IPS-NIHi11 (cell line): ENCODE measurements around the gene TSPEAR.
A peak's percentile ranks its signal among the peaks of the same experiment; 100 is the strongest.
"Not testable (repeated sequence)": the region's sequence is repeated elsewhere in the genome, so short reads cannot be mapped to it uniquely, and the experiment has no call there.

Source experiments
- DNase-seq: peaks from one replicate; pipeline ENCODE4 v3.0.0; 2012; ENCODE audit warnings: mixed read lengths, low spot score

Gene TSPEAR

DNA sequence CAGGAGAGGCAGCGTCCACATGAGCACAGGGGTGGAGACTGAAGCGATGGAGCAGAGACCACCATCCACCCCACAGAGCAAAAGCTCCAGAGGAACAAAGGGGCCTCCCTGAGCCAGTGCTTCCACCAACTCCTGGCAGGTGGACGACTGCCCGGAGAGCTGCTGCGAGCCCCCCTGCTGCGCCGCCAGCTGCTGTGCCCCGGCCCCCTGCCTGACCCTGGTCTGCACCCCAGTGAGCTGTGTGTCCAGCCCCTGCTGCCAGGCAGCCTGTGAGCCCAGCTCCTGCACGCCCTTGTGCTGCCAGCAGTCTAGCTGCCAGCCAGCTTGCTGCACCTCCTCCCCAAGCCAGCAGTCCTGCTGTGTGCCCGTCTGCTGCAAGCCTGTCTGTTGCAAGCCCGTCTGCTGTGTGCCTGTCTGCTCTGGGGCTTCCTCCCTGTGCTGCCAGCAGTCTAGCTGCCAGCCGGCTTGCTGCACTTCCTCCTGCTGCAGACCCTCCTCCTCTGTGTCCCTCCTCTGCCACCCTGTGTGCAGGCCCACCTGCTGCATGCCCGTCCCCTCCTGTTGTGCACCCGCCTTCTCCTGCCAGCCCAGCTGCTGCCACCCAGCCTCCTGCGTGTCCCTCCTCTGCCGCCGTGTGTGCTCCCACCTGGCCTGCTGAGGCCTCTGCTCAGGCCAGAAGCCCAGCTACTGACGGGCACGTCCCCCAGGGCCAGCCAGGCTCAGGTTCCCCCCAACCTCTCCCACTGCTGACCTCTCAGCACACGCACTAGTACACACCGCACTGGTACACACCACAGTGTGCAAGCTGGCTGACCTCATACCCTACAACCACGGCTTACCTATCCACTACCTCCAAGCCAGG lies 9.0 kb downstream of the TSPEAR start:
- no peak for DNase-seq

DNA sequence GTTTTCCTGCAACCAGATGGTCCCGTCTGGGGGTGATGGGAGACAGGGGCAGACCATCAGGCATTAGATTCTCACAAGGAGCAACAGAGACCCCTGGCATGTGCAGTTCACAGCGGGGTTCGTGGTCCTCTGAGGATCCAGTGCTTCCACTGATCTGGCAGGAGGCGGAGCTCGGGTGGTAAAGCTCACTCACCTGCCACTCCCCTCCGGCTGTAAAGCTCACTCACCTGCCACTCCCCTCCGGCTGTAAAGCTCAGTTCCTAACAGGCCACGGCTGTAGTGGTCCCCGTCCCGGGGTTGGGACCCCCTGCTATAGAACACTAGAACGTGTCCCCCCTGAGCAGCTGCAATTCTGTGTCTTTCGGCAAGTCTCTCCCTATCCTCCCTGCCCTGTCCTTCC lies 9.8 kb downstream of the TSPEAR start:
- DNase-seq, result no peak

DNA sequence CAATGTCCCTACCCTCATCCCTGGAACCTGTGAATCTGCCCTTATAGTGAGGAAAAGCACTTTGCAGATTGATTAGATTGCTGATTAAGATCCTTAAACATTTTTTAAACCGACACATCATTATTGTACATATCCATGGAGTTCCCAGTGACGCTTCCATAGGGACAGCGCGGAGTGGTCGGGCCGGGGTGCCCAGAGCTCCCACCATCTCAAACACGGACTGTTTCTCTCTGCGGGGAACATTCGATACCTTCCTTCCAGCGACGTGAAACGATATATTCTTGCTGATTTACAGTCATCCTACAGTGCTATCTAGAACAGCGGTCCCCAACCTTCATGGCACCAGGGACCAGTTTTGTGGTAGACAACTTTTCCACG lies 10.4 kb downstream of the TSPEAR start:
- DNase-seq, result no peak

DNA sequence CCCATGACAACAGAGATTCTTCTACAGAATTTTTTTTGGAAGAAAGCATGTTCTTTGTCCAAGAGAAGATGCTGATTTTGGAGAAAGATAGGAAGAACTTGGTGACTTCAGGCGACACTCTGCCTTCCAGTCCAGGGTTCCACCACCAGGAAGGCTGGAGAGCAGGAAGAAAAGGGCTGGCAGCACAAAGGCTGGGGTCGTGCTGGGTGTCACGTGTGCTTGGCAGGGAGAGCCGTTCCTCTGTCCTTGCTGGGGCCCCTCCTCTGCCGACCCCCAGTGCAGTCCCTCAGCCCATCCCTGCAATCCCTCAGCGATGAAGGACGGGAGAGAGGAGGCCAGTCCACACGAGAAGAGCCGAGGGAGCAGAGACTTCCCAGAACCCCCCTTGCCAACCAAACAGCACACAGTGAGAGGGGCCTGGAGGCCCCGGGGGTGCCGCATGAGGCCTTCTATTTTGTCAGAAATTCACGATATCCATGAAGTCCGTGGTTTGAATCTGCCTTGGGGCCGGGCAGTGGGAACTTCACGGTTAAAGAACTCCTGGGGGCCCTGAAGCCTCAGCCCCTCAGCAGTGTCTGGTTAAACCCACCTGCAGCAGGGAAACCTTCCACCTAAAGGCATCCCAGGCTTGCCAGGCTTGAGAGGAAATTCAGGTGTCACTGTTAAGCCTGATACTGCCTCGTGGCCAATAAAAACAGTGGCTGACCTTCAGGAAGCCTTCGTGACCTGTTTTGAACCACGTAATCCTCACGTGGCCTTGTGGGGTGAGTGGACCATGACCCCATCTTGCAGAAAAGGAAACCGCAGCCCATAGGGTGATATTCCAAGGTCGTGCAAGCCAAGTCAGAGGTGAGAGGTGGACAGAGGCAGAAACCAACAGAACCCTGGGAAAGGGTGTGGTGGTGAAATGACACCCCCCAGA lies 11.0 kb downstream of the TSPEAR start:
- no peak for DNase-seq

- DNase-seq, result no peak
These were observed 11.8 kb downstream of the TSPEAR start for GRCh38 chr21:44699502-44700001.

DNA sequence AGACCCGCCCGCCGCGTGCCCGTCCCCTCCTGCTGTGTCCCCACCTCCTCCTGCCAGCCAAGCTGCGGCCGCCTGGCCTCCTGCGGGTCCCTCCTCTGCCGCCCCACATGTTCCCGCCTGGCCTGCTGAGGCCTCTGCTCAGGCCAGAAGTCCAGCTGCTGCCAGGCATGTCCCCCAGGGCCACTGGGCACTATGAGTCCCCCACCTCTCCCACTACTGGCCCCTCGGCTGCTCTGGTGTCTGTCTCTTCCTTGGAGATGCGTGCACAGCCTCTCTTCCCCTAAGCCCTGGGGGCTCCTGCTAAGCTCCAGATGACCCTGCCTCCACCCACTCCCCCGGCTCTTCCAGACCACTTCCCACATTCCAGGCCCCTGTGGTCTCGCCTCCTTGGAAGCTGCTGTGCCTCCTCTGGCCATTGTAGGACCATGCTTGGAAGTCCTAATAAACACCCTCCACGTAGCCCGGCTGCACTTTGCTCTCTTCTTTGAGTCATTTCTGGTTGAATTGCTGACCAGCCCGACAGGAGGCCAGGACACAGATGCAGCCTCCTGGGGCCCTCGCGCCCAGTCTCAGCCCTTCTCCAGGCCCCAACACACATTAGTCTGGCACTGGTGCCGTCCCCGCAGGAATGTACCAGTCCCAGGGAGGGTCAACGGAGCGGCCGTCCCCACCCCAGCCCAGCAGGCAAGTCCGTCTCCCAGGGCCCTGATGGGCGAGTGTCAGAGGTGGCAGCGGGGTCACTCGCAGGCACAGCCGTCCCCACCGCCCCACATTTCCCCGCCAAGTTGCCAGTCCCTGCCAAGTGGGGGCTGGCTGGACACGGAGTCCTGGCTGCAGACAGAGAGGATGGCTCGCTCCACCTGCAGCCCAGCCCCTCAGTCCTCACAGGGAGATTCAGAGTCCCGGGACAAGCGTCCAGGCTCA lies 13.3 kb downstream of the TSPEAR start:
- DNase-seq, result peak; percentile 69

- DNase-seq, result not testable (repeated sequence)
These were observed 14.1 kb downstream of the TSPEAR start, which contains the start of gene KRTAP10-12 for GRCh38 chr21:44697172-44697810. Gene KRTAP10-12, plus strand, starts transcription at chr21:44697172. Its CDS starts 30 bp downstream, at chr21:44697202.

DNA sequence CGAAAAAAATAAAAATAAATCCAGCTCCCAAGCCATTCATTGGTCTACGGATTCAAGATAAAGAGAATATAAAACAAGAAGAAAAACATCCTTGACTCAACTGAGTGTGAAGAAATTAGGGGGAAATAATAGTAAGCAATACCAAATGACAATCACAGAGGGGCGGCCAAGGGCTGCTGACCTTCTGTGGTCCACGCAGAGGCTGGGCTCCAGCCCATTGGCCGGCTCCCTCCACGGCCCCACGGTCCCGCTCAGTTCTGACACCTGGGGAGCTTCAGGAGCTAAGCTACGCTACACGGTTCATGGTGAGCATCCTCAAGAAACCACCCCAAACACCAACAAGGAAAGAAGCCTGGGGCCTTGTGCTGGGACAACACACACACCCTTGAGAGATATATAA lies 14.8 kb downstream of the TSPEAR start:
- DNase-seq, result no peak

GRCh38 chr21:44695641-44696040 lies 15.7 kb downstream of the TSPEAR start:
- no peak for DNase-seq

DNA sequence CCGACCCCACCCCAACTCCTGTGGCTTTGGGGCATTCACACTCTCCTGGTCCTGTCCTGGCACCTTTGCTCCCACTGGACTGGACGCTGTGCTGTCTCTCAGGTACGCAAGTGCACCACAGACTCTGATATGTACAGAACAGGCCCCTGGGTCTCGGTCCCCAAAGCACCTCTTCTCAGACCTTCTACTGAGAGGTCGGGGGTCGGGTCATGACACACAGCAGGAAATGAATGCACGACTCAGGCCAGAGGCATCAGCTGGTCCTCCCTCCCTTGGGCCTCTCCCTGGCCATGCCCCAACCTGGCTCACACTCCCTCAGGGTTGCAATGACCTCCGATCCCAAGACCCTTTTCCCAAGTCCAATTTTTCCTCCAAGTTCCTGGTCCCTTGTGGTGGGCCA lies 16.2 kb downstream of the TSPEAR start:
- no peak for DNase-seq

DNA sequence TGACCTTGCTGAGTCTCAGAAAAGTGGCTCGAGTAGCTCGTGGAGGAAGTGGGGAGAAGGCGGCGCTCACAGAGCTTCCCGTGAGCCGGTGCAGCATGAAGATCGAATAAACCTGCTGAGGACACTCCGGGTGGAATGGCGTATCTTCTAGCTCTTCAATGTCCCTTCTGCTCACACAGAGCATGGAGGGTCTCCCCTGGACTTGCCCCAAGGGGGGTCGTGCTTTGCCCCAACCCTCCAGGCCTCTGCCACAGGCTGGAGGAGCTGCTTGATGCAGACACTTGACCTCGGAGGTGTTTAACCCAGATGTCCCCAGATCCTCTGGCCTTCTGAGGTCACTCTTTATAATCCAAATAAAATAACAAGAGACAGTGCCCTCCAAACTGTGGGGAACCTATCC lies 16.6 kb downstream of the TSPEAR start:
- DNase-seq, result no peak

GRCh38 chr21:44692798-44693512 lies 18.4 kb downstream of the TSPEAR start:
- DNase-seq, result no peak

DNA sequence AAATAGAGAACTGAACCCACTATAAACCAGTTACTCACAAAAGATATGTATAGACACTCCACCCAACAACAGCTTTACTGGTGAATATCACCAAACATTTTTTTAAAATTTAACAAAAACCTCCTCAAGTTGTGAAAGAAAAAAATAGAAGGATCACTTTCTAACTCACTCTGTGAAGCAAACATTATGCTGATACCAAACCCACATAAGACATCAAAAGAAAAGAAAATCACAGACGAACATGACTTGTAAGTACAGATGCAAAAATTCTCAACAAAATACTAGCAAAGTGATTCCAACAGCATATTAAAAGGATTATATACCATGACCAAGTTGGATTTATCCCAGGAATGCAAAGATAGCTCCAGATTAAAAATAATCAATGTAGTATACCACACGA lies 19.7 kb downstream of the TSPEAR start:
- no peak for DNase-seq

DNA sequence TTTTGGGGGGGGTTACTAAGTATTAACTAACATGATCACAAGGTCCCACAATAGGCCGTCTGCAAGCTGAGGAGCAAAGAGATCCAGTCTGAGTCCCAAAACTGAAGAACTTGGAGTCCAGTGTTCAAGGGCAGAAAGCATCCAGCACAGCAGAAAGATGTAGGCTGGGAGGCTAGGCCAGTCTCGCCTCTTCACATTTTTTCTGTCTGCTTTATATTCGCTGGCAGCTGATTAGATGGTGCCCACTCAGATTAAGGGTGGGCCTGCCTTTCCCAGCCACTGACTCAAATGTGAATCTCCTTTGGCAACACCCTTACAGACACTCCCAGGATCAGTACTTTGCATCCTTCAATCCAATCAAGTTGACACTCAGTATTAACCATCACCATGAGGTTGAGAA lies 21.6 kb downstream of the TSPEAR start:
- not testable (repeated sequence) for DNase-seq

DNA sequence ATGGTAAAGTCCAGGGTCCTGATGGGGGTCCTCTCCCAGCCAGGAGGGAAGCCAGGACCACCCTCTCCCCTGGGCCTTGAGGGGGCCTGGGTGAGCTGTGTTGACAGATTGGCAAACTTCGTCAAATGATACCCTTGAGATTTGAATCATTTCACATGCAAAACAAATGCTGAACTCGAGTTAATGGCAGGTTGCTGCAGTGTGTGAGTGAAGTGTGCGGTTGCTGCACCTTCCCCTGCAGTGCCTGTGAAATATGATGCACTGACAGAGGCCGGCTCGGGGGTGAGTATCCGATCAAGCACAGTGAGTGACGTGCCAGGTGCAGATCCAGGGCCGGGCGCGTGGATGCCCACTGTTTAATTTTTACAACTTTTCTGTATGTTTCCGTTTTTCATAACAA lies 23.7 kb downstream of the TSPEAR start:
- DNase-seq, result no peak

GRCh38 chr21:44686843-44687561 lies 24.4 kb downstream of the TSPEAR start:
- DNase-seq, result no peak

DNA sequence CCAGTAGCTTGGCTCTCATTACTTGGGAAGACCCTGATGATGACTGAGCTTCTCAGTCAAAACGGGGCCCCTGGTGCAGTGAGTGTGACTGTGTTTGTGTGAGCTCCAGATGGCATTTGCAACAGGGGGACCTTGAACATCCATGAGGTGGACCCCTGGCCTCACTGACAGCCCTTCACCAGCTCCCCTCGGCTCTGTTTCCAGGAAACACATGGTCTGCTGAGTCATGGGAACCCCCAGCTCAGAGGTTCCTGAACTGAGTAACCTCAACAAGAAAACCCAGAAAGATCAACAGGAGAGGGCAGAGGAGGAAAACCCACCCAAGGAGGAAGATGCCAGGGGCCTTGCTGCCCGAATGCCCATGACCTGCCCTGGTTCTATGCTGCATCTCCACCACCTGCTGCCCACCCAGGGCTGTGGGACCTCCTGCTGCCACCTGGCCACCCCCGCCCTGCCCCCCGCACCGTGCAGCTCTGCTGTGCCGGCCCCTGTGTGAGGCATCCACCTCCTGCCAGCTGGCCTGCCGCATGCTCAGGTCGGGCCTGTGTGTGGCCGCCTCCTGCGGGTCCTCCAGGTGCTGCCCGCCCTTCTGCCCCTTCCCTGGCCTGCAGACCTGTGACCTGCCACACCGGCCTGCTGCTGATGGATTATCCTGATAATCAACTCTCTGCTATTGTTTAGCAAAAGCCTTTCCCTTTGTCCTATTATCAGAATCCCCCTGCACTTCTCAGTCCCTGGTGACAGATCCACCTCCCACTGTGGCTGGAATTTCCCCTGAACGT lies 25.2 kb downstream of the TSPEAR start:
- DNase-seq, result no peak

DNA sequence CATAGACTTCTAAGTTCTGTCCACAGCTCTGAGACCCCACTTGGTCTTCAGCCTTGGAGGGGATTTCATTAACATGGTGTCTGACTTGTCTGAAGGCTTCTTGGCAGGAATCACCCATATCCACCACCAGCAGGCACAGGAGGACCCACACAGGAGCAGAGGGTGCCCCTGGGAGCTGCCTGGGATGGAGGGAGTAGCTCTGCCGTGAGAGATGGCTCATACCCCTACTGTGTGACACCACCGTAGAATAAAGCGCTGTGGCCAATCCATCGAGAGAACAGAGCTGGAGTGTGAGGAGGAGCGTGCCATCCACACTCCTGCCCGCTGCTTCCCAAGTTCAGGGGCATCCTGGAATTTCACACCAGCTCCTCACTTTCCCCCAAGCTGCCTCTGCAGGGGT lies 26.3 kb downstream of the TSPEAR start:
- not testable (repeated sequence) for DNase-seq

DNA sequence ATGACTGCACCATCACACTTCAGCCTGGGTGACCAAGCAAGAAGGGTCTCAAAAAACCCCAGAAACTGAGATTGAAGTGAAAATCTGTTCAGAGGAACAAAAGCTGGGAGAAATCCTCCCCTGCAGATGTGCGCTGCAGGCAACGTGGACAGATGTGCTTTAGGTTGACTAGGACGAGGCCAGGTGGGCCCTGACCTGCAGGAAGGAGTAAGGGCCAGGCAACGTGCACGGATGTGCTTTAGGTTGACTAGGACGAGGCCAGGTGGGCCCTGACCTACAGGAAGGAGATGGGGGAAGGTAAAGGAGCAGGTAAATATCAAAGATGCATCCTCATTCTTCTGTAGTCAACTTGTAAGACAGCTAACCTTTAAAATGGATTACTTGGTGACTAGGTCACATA lies 26.9 kb downstream of the TSPEAR start:
- DNase-seq, result no peak
